ENCODE results near the gene EFCC1. TPM values are rescaled to one million over a fixed set of nuclear protein-coding genes. Genes with fewer than 3 reads are reported as not detected.

EFCC1 gene
- total RNA-seq, 1 experiment from 2014 or later = 0.24 TPM

DNA sequence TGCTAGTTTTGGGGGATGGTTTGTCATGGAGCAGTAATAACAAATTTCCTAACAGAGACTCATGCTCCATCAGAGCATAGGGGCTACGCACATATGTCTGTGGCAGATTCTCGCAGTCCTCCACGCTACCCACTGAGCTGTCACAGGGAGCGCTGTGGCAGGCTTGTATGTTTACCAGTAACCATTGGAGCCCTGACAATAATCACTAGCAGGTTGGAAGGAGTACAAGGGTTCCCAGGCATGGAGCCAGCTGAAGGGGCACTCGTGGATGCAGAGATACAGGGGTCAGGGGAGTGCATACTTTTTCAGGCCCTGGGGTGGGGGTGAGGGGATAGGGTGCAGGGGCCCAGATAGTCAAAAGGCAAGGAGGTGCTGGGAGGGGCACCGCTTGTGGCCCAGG, 51.6 kb downstream of the EFCC1 start:
- Histone ChIP-seq H3K27me3 (ENCODE audit: insufficient read depth, low read depth) (peaks cover 9% of the 10 kb centered on the region), H3K4me3 (no peak overlapping the region), H4K20me1 (ENCODE audit: insufficient read depth) (no peaks in the 10 kb centered on the region), H3K27ac (no peak overlapping the region), H3K4me2 (no peak overlapping the region), H3K9me2 (ENCODE audit: insufficient read depth) (no peaks in the 10 kb centered on the region), H3K9me3 (ENCODE audit: insufficient read depth, low read depth) (no peaks in the 10 kb centered on the region), H2AFZ (no peak overlapping the region), H3K4me1 (replicated peaks; ENCODE audit: insufficient read depth) (no peaks in the 10 kb centered on the region; the same call in 1 of the 2 replicates), H3K79me2 (ENCODE audit: low read depth) (no peaks in the 10 kb centered on the region), H3K36me3 (ENCODE audit: low read depth) (no peaks in the 10 kb centered on the region), H3F3A (ENCODE audit: insufficient read depth, low read depth) (no peaks in the 10 kb centered on the region)
- ChIA-PET CTCF (interaction anchor here (0.6 to 2.5 kb wide), 6 partner anchors 26 to 376 kb away, joined by 4 to 11 read pairs (median 8); no protein-coding TSS in a partner anchor), POLR2A (ENCODE audit: unreplicated experiment) (no interaction called here)
- DNase-seq = no peak
- intact Hi-C loops (cut with micrococcal nuclease; ENCODE audit: unreplicated experiment) = loop anchor here (1.0 to 10.0 kb wide), 5 partner anchors 48 to 1378 kb away; partner anchors contain the start of genes ABTB1 and COPG1
- no TSS peak for BruUV-seq (replicated peaks)
- no peak for TF ChIP-seq EZH2 (IDR thresholded peaks at IDR 0.05; ENCODE audit: low read depth)
- no peak for TF ChIP-seq CTCF (conservative IDR thresholded peaks at IDR 0.05)

DNA sequence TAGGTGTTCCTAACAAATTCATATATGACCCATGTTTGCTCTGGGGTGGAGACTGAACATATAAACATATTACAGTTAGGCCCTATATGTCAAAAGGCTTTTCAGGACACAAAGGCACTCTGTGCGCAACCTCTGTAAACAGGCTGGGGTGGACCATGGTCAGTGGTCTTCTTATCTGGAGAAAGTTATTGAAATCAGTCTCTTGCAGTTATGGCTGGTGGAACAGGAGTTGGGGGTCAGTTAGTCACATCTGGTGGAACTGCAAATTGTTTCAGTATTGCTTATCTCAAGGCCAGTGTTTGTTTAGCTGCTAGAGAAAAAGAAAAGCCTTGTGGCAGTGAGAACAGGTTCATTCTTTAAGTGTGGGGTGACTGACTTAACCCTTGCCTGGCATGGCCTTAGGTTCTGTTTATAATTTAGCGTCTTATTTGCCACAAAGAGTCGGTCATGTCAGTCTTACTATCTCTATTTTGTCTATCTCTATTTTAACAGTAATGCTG, 53.6 kb downstream of the EFCC1 start:
- Histone ChIP-seq H3K9me2 (ENCODE audit: insufficient read depth) (no peaks in the 10 kb centered on the region), H3K4me1 (replicated peaks; ENCODE audit: insufficient read depth) (no peaks in the 10 kb centered on the region; the same call in 1 of the 2 replicates), H3F3A (ENCODE audit: insufficient read depth, low read depth) (no peaks in the 10 kb centered on the region), H2AFZ (no peak overlapping the region), H4K20me1 (ENCODE audit: insufficient read depth) (no peaks in the 10 kb centered on the region), H3K4me3 (no peak overlapping the region), H3K4me2 (no peak overlapping the region), H3K79me2 (ENCODE audit: low read depth) (no peaks in the 10 kb centered on the region), H3K27ac (no peak overlapping the region), H3K27me3 (ENCODE audit: insufficient read depth, low read depth) (no peaks in the 10 kb centered on the region), H3K36me3 (ENCODE audit: low read depth) (no peaks in the 10 kb centered on the region), H3K9me3 (ENCODE audit: insufficient read depth, low read depth) (no peaks in the 10 kb centered on the region)
- TF ChIP-seq EZH2 (IDR thresholded peaks at IDR 0.05; ENCODE audit: low read depth) (no peak), CTCF (conservative IDR thresholded peaks at IDR 0.05) (no peak)
- CTCF ChIA-PET = interaction anchor here (1.4 to 2.5 kb wide), 3 partner anchors 10 to 191 kb away, joined by 4 to 26 read pairs (median 9); no protein-coding TSS in a partner anchor
- BruUV-seq (replicated peaks) = no TSS peak
- intact Hi-C loops (cut with micrococcal nuclease; ENCODE audit: unreplicated experiment) = loop anchor here (5.0 to 10.0 kb wide), 3 partner anchors 68 to 1380 kb away; partner anchors contain the start of genes ABTB1 and RAB43
- no peak for DNase-seq
- POLR2A ChIA-PET (ENCODE audit: unreplicated experiment) = no interaction called here

DNA sequence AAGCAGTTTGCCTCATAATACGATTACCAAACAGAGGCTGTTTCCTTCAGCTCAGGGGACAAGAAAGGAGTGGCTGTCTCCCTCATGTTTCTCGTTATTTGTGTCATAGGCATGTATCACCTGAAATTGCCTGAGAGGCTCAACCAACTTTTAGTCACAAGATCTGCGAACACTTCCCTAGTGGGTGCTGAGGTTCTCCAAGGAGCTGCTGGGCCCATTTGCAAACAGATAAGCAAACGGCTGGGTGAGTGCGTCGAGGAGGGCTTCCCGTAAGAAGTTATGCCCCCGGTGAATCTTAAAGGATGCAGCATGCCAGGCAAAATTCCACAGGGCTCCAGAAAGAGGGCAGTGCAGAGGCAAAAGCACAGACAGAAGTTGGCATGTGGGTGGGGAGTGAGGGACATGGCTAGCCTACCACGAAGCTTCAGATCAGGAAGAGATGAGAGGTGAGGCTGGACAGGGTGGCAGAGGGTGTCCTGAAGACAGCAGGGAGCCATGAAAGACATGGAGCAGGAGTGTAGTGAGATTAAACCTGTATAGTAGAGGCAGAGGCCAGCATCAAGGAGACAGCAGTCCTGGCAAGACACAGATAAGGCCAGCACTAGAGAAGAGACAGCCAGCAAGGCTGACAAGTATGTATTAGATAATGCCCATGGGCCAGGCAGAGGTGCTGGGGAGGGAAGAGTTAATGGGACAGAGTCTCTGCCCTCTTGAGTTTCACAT, 55.5 kb downstream of the EFCC1 start:
- no peaks in the 10 kb centered on the region for H3K79me2 ChIP-seq (ENCODE audit: low read depth)
- H3K4me2 ChIP-seq = no peak overlapping the region
- no peak overlapping the region for H3K27ac ChIP-seq
- H3K4me3 ChIP-seq = no peak overlapping the region
- H4K20me1 ChIP-seq (ENCODE audit: insufficient read depth) = no peaks in the 10 kb centered on the region
- H3K36me3 ChIP-seq (ENCODE audit: low read depth) = no peaks in the 10 kb centered on the region
- no peaks in the 10 kb centered on the region for H3K9me3 ChIP-seq (ENCODE audit: insufficient read depth, low read depth)
- H3K4me1 ChIP-seq (replicated peaks; ENCODE audit: insufficient read depth) = no peaks in the 10 kb centered on the region; the same call in 1 of the 2 replicates
- H3K9me2 ChIP-seq (ENCODE audit: insufficient read depth) = no peaks in the 10 kb centered on the region
- DNase-seq = no peak
- H3K27me3 ChIP-seq (ENCODE audit: insufficient read depth, low read depth) = no peaks in the 10 kb centered on the region
- H2AFZ ChIP-seq = no peak overlapping the region
- TF ChIP-seq CTCF (conservative IDR thresholded peaks at IDR 0.05) = no peak; the same call in 1 of the 2 replicates
- no peak for TF ChIP-seq EZH2 (IDR thresholded peaks at IDR 0.05; ENCODE audit: low read depth)
- intact Hi-C loops (cut with micrococcal nuclease; ENCODE audit: unreplicated experiment) = loop anchor here (5.0 to 10.0 kb wide), 3 partner anchors 66 to 1382 kb away; partner anchors contain the start of genes ABTB1 and RAB43
- POLR2A ChIA-PET (ENCODE audit: unreplicated experiment) = no interaction called here
- CTCF ChIA-PET = no interaction called here
- BruUV-seq (replicated peaks) = no TSS peak
- H3F3A ChIP-seq (ENCODE audit: insufficient read depth, low read depth) = no peaks in the 10 kb centered on the region

Data from PC-9 (cell line).